NT2/D1 (cell line): ENCODE data around the gene FIBIN.

Experiments used
- YY1 ChIP-seq: IDR thresholded peaks from 2 replicates; pipeline ENCODE4 v1.6.1; 2011; ENCODE audit not compliant: insufficient read length, insufficient read depth
- ZNF274 ChIP-seq: IDR thresholded peaks from 2 replicates; pipeline ENCODE4 v1.6.1; 2011; ENCODE audit warnings: mild to moderate bottlenecking, low read depth, low read length

DNA sequence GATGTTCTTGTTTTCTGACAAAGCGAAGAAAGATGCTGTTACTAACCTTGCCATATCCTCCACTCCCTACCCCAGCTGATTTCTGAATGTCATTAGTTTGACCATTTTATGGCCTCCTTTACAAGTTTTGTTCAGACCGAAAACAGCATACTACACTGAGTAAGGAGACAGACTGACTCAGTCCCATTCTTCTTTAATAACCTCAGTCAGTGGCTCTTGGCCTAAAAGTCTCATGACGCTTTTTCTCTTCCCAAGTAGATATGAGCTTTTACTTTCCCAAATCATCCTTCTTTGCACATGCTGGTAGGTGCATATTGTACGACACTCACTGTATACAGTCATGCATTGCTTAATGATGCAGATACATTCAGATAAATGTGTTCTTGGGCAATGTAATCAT lies 8.0 kb upstream of the FIBIN start:
- TF ChIP-seq YY1 = no peak
- TF ChIP-seq ZNF274 = no peak
